Esophagus squamous epithelium (tissue), 5 donors: ENCODE results near the gene DAB2IP. TPM values are rescaled to one million over a fixed set of nuclear protein-coding genes. Genes with fewer than 3 reads are reported as not detected.

Experiments
- DNase-seq: peaks from one replicate; lab custom pipeline; 2025; lab: John Stamatoyannopoulos, UW
- H3K27ac ChIP-seq, 4 donors: fragments of 200-600 bp; sonication (generic); one replicate each; pipeline ENCODE4 v1.5.1; 2016 to 2019; ENCODE audit warnings: mild to moderate bottlenecking in 1 of 4
- H3K27me3 ChIP-seq, 4 donors: fragments of 200-600 bp; sonication (generic); 1 replicate in 3 of 4; 2 replicates in 1 of 4; pipeline versions ENCODE4 v1.5.1 to v1.6.0; 2017 to 2021; ENCODE audit warnings: antibody characterized with exemption in 1 of 4
- H3K36me3 ChIP-seq, 3 donors: fragments of 200-600 bp; sonication (generic); one replicate each; pipeline ENCODE4 v1.5.1; 2016 to 2019
- H3K4me1 ChIP-seq, 3 donors: fragments of 200-600 bp; sonication (generic); one replicate each; pipeline ENCODE4 v1.5.1; 2017 to 2019
- H3K4me3 ChIP-seq, 4 donors: fragments of 200-600 bp; sonication (generic); 1 replicate in 3 of 4; 2 replicates in 1 of 4; pipeline ENCODE4 v1.5.1; 2016 to 2019; ENCODE audit warnings: mild to moderate bottlenecking in 2 of 4, moderate library complexity in 1 of 4
- H3K9me3 ChIP-seq, 3 donors: fragments of 200-600 bp; sonication (generic); one replicate each; pipeline ENCODE4 v1.5.1; 2016 to 2019
- POLR2A ChIP-seq, 4 donors: fragments of 450-650 bp; IDR thresholded peaks; one replicate each; pipeline ENCODE4 v1.6.1; 2017; ENCODE audit warnings: antibody characterized with exemption in 4 of 4, mild to moderate bottlenecking in 4 of 4, moderate library complexity in 3 of 4
- WGBS, 2 donors: methylation state at CpG; one replicate each; pipeline ENCODE4 v1.1.5; 2018; 5-methylcytosine and 5-hydroxymethylcytosine counted together
- intact Hi-C: fragments of 100-400 bp; cut with DNase I; formaldehyde crosslinking; loops from one replicate; pipeline ENCODE4 v1.15.0; 2022
- total RNA-seq, 4 donors: library from RNA; depleted of rRNA; stranded (reverse); fragments of >200 nt; gene quantifications; one replicate each; pipeline ENCODE4 v1.1.0, GENCODE V29; 2016
- TF ChIP-seq, protein P1 (sequence below), 6 experiments: fragments of 450-650 bp in 4 of 6; fragments of 200-600 bp in 2 of 6; sonication (generic) in 2 of 6; IDR thresholded peaks; one replicate each; pipeline ENCODE4 v1.5.1; 2016 to 2019; ENCODE audit warnings: antibody characterized with exemption in 6 of 6, mild to moderate bottlenecking in 4 of 6, moderate library complexity in 4 of 6
- donor health status: DM: yes; HTN: yes; CAD: no.

The DAB2IP gene
- total RNA-seq, 4 donors from 2014 or later: 28.3 to 48.8 (median 38.1) TPM

GRCh38 chr9:121815546-121816448 is 164.4 kb downstream of the DAB2IP start:
- Histone ChIP-seq H3K27ac (no peak overlapping the region), H3K4me3 (no peak overlapping the region), H3K36me3 (no peaks in the 10 kb centered on the region), H3K4me1 (peaks cover 0 to 13% (median 3%) of the 10 kb centered on the region in 3 donors), H3K9me3 (no peaks in the 10 kb centered on the region), H3K27me3 (no peaks in the 10 kb centered on the region)
- no peak for DNase-seq
- 79 to 80% methylated on average over 30 of the region's 31 CpGs for WGBS, 2 donors
- TF ChIP-seq POLR2A (IDR thresholded peaks at IDR 0.05): no peak
- TF ChIP-seq, protein P1, sequence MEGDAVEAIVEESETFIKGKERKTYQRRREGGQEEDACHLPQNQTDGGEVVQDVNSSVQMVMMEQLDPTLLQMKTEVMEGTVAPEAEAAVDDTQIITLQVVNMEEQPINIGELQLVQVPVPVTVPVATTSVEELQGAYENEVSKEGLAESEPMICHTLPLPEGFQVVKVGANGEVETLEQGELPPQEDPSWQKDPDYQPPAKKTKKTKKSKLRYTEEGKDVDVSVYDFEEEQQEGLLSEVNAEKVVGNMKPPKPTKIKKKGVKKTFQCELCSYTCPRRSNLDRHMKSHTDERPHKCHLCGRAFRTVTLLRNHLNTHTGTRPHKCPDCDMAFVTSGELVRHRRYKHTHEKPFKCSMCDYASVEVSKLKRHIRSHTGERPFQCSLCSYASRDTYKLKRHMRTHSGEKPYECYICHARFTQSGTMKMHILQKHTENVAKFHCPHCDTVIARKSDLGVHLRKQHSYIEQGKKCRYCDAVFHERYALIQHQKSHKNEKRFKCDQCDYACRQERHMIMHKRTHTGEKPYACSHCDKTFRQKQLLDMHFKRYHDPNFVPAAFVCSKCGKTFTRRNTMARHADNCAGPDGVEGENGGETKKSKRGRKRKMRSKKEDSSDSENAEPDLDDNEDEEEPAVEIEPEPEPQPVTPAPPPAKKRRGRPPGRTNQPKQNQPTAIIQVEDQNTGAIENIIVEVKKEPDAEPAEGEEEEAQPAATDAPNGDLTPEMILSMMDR (IDR thresholded peaks at IDR 0.05): no peak
- intact Hi-C loops: no loop called here

- Histone ChIP-seq H3K9me3 (no peaks in the 10 kb centered on the region), H3K27ac (no peak overlapping the region), H3K4me3 (no peak overlapping the region), H3K4me1 (peaks cover 0 to 13% (median 3%) of the 10 kb centered on the region in 3 donors), H3K36me3 (no peaks in the 10 kb centered on the region), H3K27me3 (no peaks in the 10 kb centered on the region)
- intact Hi-C loops: no loop called here
- WGBS, 2 donors: 84 to 87% methylated on average over 23 of the region's 23 CpGs
- TF ChIP-seq, protein P1 (IDR thresholded peaks at IDR 0.05): no peak
- no peak for TF ChIP-seq POLR2A (IDR thresholded peaks at IDR 0.05)
- DNase-seq: no peak
These were observed 165.0 kb downstream of the DAB2IP start for GRCh38 chr9:121816449-121816817.

GRCh38 chr9:121816845-121817450 is 165.5 kb downstream of the DAB2IP start:
- no peak overlapping the region for H3K4me3 ChIP-seq
- H3K9me3 ChIP-seq: no peaks in the 10 kb centered on the region
- no peak overlapping the region for H3K27ac ChIP-seq
- intact Hi-C loops: no loop called here
- DNase-seq: no peak
- TF ChIP-seq POLR2A (IDR thresholded peaks at IDR 0.05): no peak
- TF ChIP-seq, protein P1 (IDR thresholded peaks at IDR 0.05): no peak
- peaks cover 0 to 13% (median 3%) of the 10 kb centered on the region in 3 donors for H3K4me1 ChIP-seq
- H3K27me3 ChIP-seq: no peaks in the 10 kb centered on the region
- H3K36me3 ChIP-seq: no peaks in the 10 kb centered on the region
- 77 to 79% methylated on average over 11 to 12 of the region's 12 CpGs for WGBS, 2 donors

DNA sequence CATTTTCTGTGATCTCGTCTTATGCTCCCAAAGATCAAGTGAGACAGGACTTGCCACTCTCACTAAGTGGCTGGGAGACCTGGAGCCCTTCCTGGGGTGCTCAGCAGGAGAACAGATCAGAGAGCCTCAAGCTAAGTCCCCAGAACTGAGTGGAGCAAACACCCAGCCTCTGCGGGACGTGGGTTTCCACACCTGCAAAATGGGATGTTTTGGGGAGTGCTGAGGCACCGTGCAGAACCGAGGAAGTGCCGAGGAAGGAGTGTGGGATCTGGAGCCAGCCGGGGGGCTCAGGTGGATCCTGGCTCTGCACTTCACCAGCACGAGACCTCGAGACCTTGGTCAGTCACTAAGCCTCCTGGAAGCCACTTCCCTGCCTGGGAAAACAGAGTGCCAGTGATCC is 166.0 kb downstream of the DAB2IP start:
- no peak for DNase-seq
- intact Hi-C loops: no loop called here
- Histone ChIP-seq H3K9me3 (no peaks in the 10 kb centered on the region), H3K4me1 (peaks cover 0 to 16% (median 3%) of the 10 kb centered on the region in 3 donors), H3K27ac (no peak overlapping the region), H3K4me3 (no peak overlapping the region), H3K36me3 (no peaks in the 10 kb centered on the region), H3K27me3 (no peaks in the 10 kb centered on the region)
- WGBS, 2 donors: 82 to 88% methylated on average over 4 to 8 of the region's 9 CpGs
- no peak for TF ChIP-seq POLR2A (IDR thresholded peaks at IDR 0.05)
- TF ChIP-seq, protein P1 (IDR thresholded peaks at IDR 0.05): no peak
